PC-3 (cell line): ENCODE data around the gene DHX29. TPM values are rescaled to one million over a fixed set of nuclear protein-coding genes. Genes with fewer than 3 reads are reported as not detected.
A peak's percentile ranks its signal among the peaks of the same experiment; 100 is the strongest.

Source experiments
- ATAC-seq: fragments of 200-7000 bp; cut with Tn5 transposase; 2 replicates; pipeline ENCODE4 v1.9.1; 2020; ENCODE audit warnings: mild to moderate bottlenecking, moderate library complexity
- BruUV-seq: library from RNA; stranded (reverse); fragments of 400-500 nt; replicated peaks from 2 replicates; lab custom pipeline; 2021; lab: Mats Ljungman, UMichigan
- CTCF ChIA-PET: fragments of 300-600 bp; sonication (Branson Sonifier 250); formaldehyde crosslinking; loops from one replicate; lab custom pipeline; 2022; ENCODE audit warnings: antibody characterized with exemption; lab: Charles Lee
- POLR2A ChIA-PET: fragments of 300-600 bp; sonication (Branson Sonifier 250); formaldehyde crosslinking; loops from one replicate; lab custom pipeline; 2022; ENCODE audit warnings: antibody characterized with exemption; ENCODE audit not compliant: unreplicated experiment; lab: Charles Lee
- DNase-seq: peaks from one replicate; pipeline ENCODE4 v3.0.0-alpha.2; 2015
- H2AFZ ChIP-seq: fragments of 300-600 bp; sonication (generic); 2 replicates; pipeline ENCODE4 v1.6.0; 2016; ENCODE audit warnings: antibody characterized with exemption, low read length
- H3F3A ChIP-seq: fragments of 300-600 bp; sonication (generic); one replicate; pipeline ENCODE4 v1.6.0; 2017; ENCODE audit warnings: antibody characterized with exemption, low read length, control low read depth, mild to moderate bottlenecking; ENCODE audit not compliant: unreplicated experiment
- H3K27ac ChIP-seq: fragments of 300-600 bp; sonication (generic); 2 replicates; pipeline ENCODE4 v1.5.1; 2016; ENCODE audit warnings: mild to moderate bottlenecking, low read length
- H3K27me3 ChIP-seq: fragments of 300-600 bp; sonication (generic); 2 replicates; pipeline ENCODE4 v1.6.1; 2016; ENCODE audit warnings: low read length, mixed read lengths
- H3K36me3 ChIP-seq: fragments of 300-600 bp; sonication (generic); 2 replicates; pipeline ENCODE4 v1.6.1; 2016; ENCODE audit warnings: low read depth, mixed run types, low read length, mixed read lengths
- H3K4me1 ChIP-seq: fragments of 300-600 bp; sonication (generic); 2 replicates; pipeline ENCODE4 v1.5.1; 2016; ENCODE audit warnings: low read length; ENCODE audit not compliant: insufficient read depth
- H3K4me2 ChIP-seq: fragments of 300-600 bp; sonication (generic); 2 replicates; pipeline ENCODE4 v1.6.0; 2016; ENCODE audit warnings: low read length
- H3K4me3 ChIP-seq: fragments of 300-600 bp; sonication (generic); 2 replicates; pipeline ENCODE4 v1.5.1; 2016; ENCODE audit warnings: mild to moderate bottlenecking, low read length, mixed read lengths
- H3K79me2 ChIP-seq: fragments of 300-600 bp; sonication (generic); 2 replicates; pipeline ENCODE4 v1.6.1; 2017; ENCODE audit warnings: low read length, mixed read lengths
- H3K9ac ChIP-seq: fragments of 300-600 bp; sonication (generic); 2 replicates; pipeline ENCODE4 v1.6.0; 2016; ENCODE audit warnings: mild to moderate bottlenecking, low read length
- H3K9me2 ChIP-seq: fragments of 300-600 bp; sonication (generic); replicated peaks from 2 replicates; pipeline ENCODE4 v1.6.1; 2016; ENCODE audit warnings: mixed run types, low read length, mixed read lengths
- H3K9me3 ChIP-seq: fragments of 300-600 bp; sonication (generic); 2 replicates; pipeline ENCODE4 v1.6.1; 2016; ENCODE audit warnings: low read length, mixed read lengths
- H4K20me1 ChIP-seq: fragments of 300-600 bp; sonication (generic); 2 replicates; pipeline ENCODE4 v1.6.1; 2016; ENCODE audit warnings: low read length, mixed read lengths
- CTCF ChIP-seq: fragments of 300-600 bp; sonication (generic); conservative IDR thresholded peaks from 2 replicates; pipeline ENCODE4 v1.5.1; 2017; ENCODE audit warnings: antibody characterized with exemption, low read depth, mild to moderate bottlenecking, low read length
- EZH2 ChIP-seq: fragments of 300-600 bp; sonication (generic); IDR thresholded peaks from one replicate; pipeline ENCODE4 v1.6.1; 2017; ENCODE audit warnings: antibody characterized with exemption, mild to moderate bottlenecking, low read length; ENCODE audit not compliant: unreplicated experiment
- EZH2phosphoT487 ChIP-seq: fragments of 300-600 bp; sonication (generic); IDR thresholded peaks from 2 replicates; pipeline ENCODE4 v1.6.1; 2018; ENCODE audit warnings: mild to moderate bottlenecking, antibody characterized with exemption, low read length, borderline replicate concordance
- intact Hi-C: fragments of 100-400 bp; cut with micrococcal nuclease; formaldehyde crosslinking; loops from 2 replicates; pipeline ENCODE4 v1.9.0; 2023
- total RNA-seq: library from RNA; depleted of rRNA; stranded (reverse); fragments of >200 nt; gene quantifications from 2 replicates; pipeline ENCODE4 v1.2.3, GENCODE V29; 2014

DHX29 gene
- total RNA-seq, 1 experiment from 2014 or later = 13.4 TPM

GRCh38 chr5:55325621-55326020 is 18.1 kb upstream of the DHX29 start:
- Histone ChIP-seq H3K36me3 (peaks cover 10% of the 10 kb centered on the region; the same call in 1 of the 2 replicates), H3K27me3 (no peaks in the 10 kb centered on the region), H3K4me1 (no peaks in the 10 kb centered on the region; the same call in 1 of the 2 replicates), H2AFZ (no peak overlapping the region), H3K79me2 (peaks cover 17% of the 10 kb centered on the region), H3K27ac (no peak overlapping the region), H4K20me1 (no peaks in the 10 kb centered on the region), H3F3A (no peaks in the 10 kb centered on the region), H3K4me3 (no peak overlapping the region), H3K4me2 (no peak overlapping the region), H3K9me2 (no peaks in the 10 kb centered on the region), H3K9ac (no peak overlapping the region), H3K9me3 (no peaks in the 10 kb centered on the region)
- CTCF ChIA-PET = interaction anchor here (0.7 kb wide), 1 partner anchor 91 kb away, joined by 7 read pairs; no protein-coding TSS in a partner anchor
- POLR2A ChIA-PET = no interaction called here
- TF ChIP-seq EZH2phosphoT487 (no peak), EZH2 (no peak), CTCF (no peak)
- intact Hi-C loops = no loop called here
- BruUV-seq = no TSS peak
- ATAC-seq (no peak), DNase-seq (no peak)

GRCh38 chr5:55324815-55325418 is 17.4 kb upstream of the DHX29 start:
- ATAC-seq = no peak
- H4K20me1 ChIP-seq = no peaks in the 10 kb centered on the region
- DNase-seq = peak; percentile 16
- peaks cover 7% of the 10 kb centered on the region; the same call in 1 of the 2 replicates for H3K36me3 ChIP-seq
- no TSS peak for BruUV-seq
- TF ChIP-seq CTCF (peak; percentile 52), EZH2phosphoT487 (no peak), EZH2 (no peak)
- no peaks in the 10 kb centered on the region for H3K9me3 ChIP-seq
- CTCF ChIA-PET = interaction anchor here (0.7 kb wide), 1 partner anchor 90 kb away, joined by 7 read pairs; no protein-coding TSS in a partner anchor
- H3K4me1 ChIP-seq = no peaks in the 10 kb centered on the region; the same call in 1 of the 2 replicates
- no peak overlapping the region for H2AFZ ChIP-seq
- no peaks in the 10 kb centered on the region for H3F3A ChIP-seq
- no peak overlapping the region for H3K27ac ChIP-seq
- H3K9ac ChIP-seq = no peak overlapping the region
- POLR2A ChIA-PET = no interaction called here
- no peak overlapping the region for H3K4me3 ChIP-seq
- intact Hi-C loops = no loop called here
- no peaks in the 10 kb centered on the region for H3K9me2 ChIP-seq
- H3K4me2 ChIP-seq = no peak overlapping the region
- peaks cover 24% of the 10 kb centered on the region for H3K79me2 ChIP-seq
- no peaks in the 10 kb centered on the region for H3K27me3 ChIP-seq

- no peak for TF ChIP-seq EZH2phosphoT487
- Histone ChIP-seq H3K4me1 (no peaks in the 10 kb centered on the region; the same call in 1 of the 2 replicates), H3K79me2 (peaks cover 33% of the 10 kb centered on the region), H3K27me3 (no peaks in the 10 kb centered on the region), H3K27ac (no peak overlapping the region), H2AFZ (no peak overlapping the region), H3K36me3 (0 out of 2 replicates have a peak, but pooled peaks cover 4% of the 10 kb centered on the region), H3K9me3 (no peaks in the 10 kb centered on the region), H3K9me2 (no peaks in the 10 kb centered on the region), H3K9ac (no peak overlapping the region), H3K4me3 (no peak overlapping the region), H4K20me1 (0 out of 2 replicates have a peak, but pooled peaks cover 4% of the 10 kb centered on the region), H3F3A (no peaks in the 10 kb centered on the region), H3K4me2 (no peak overlapping the region)
- ChIA-PET CTCF (no interaction called here), POLR2A (no interaction called here)
- DNase-seq (no peak), ATAC-seq (no peak)
- BruUV-seq = no TSS peak
- intact Hi-C loops = no loop called here
Measured at GRCh38 chr5:55324006-55324405, 16.5 kb upstream of the DHX29 start.
